OCI-LY3 (cell line): ENCODE measurements around the gene PCP2.

Experiments used
- EZH2phosphoT487 ChIP-seq: fragments of 200-600 bp; shearing (Covaris generic); IDR thresholded peaks from 2 replicates; pipeline ENCODE4 v1.6.1; 2018; ENCODE audit warnings: antibody characterized with exemption, mixed run types, low read depth
- TF ChIP-seq, protein P1 (sequence below): fragments of 200-600, 300-600 bp; sonication (generic); IDR thresholded peaks from 2 replicates; pipeline ENCODE4 v1.5.1; 2014; ENCODE audit warnings: antibody characterized with exemption, low read length, low read depth

- TF ChIP-seq, protein P1, sequence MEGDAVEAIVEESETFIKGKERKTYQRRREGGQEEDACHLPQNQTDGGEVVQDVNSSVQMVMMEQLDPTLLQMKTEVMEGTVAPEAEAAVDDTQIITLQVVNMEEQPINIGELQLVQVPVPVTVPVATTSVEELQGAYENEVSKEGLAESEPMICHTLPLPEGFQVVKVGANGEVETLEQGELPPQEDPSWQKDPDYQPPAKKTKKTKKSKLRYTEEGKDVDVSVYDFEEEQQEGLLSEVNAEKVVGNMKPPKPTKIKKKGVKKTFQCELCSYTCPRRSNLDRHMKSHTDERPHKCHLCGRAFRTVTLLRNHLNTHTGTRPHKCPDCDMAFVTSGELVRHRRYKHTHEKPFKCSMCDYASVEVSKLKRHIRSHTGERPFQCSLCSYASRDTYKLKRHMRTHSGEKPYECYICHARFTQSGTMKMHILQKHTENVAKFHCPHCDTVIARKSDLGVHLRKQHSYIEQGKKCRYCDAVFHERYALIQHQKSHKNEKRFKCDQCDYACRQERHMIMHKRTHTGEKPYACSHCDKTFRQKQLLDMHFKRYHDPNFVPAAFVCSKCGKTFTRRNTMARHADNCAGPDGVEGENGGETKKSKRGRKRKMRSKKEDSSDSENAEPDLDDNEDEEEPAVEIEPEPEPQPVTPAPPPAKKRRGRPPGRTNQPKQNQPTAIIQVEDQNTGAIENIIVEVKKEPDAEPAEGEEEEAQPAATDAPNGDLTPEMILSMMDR = no peak
- TF ChIP-seq EZH2phosphoT487 = no peak
Observed at GRCh38 chr19:7617172-7617571, 16.3 kb downstream of the PCP2 start.
